Fibroblast of the aortic adventitia (primary cell): Measurements from ENCODE around the gene CHD5. TPM values are rescaled to one million over a fixed set of nuclear protein-coding genes. Genes with fewer than 3 reads are reported as not detected.

Experiments used
- DNase-seq: peaks from one replicate; pipeline ENCODE4 v3.0.0-alpha.2; 2010; ENCODE audit warnings: low read depth
- H3K4me3 ChIP-seq: 2 replicates; pipeline ENCODE4 v1.5.1; 2011; ENCODE audit warnings: low read depth, mild to moderate bottlenecking, control low read depth, low read length, moderate library complexity
- CTCF ChIP-seq: IDR thresholded peaks from 2 replicates; pipeline ENCODE4 v1.5.1; 2011; ENCODE audit warnings: mild to moderate bottlenecking, low read length, control low read depth, inconsistent platforms; ENCODE audit not compliant: insufficient read depth
- total RNA-seq: library from RNA; depleted of rRNA; stranded (reverse); fragments of >200 nt; gene quantifications from 2 replicates; pipeline ENCODE4 v1.2.3, GENCODE V29; 2012; ENCODE audit warnings: low replicate concordance

CHD5 gene
- total RNA-seq, 1 donor: 0.09 TPM

GRCh38 chr1:6145864-6146410 lies 34.2 kb downstream of the CHD5 start:
- no peak overlapping the region for H3K4me3 ChIP-seq
- TF ChIP-seq CTCF: no peak
- no peak for DNase-seq

GRCh38 chr1:6145396-6145750 lies 34.7 kb downstream of the CHD5 start:
- no peak for DNase-seq
- TF ChIP-seq CTCF: no peak
- H3K4me3 ChIP-seq: no peak overlapping the region

GRCh38 chr1:6144647-6145395 lies 35.3 kb downstream of the CHD5 start:
- DNase-seq: no peak
- TF ChIP-seq CTCF: no peak

GRCh38 chr1:6144175-6144574 lies 35.9 kb downstream of the CHD5 start:
- no peak for DNase-seq
- TF ChIP-seq CTCF: no peak

More at GRCh38 chr1:6144647-6145395, 35.3 kb downstream of the CHD5 start:
- H3K4me3 ChIP-seq: no peak overlapping the region

GRCh38 chr1:6143395-6143794 lies 36.7 kb downstream of the CHD5 start:
- DNase-seq: no peak
- H3K4me3 ChIP-seq: no peak overlapping the region
- no peak for TF ChIP-seq CTCF

More at GRCh38 chr1:6144175-6144574, 35.9 kb downstream of the CHD5 start:
- no peak overlapping the region for H3K4me3 ChIP-seq

- no peak for TF ChIP-seq CTCF
Observed at GRCh38 chr1:6142734-6143133, 37.4 kb downstream of the CHD5 start.

More at GRCh38 chr1:6142734-6143133, 37.4 kb downstream of the CHD5 start:
- no peak overlapping the region for H3K4me3 ChIP-seq
- DNase-seq: no peak
